ENCODE results near the gene RAP1GAP2. TPM values are rescaled to one million over a fixed set of nuclear protein-coding genes. Genes with fewer than 3 reads are reported as not detected.
A peak's percentile ranks its signal among the peaks of the same experiment; 100 is the strongest.

Gene RAP1GAP2
- total RNA-seq, 4 donors from 2014 or later: 4.9 to 12.4 (median 10.0) TPM

GRCh38 chr17:2925011-2925410, 128.8 kb downstream of the RAP1GAP2 start:
- no peaks in the 10 kb centered on the region for H3K27me3 ChIP-seq
- H3K9me3 ChIP-seq: no peaks in the 10 kb centered on the region
- intact Hi-C loops (cut with DNase I): loop anchor here (5.0 kb wide), 1 partner anchor 73 kb away; no protein-coding TSS in a partner anchor
- no peak overlapping the region for H3K27ac ChIP-seq
- H3K4me1 ChIP-seq: peaks cover 0 to 25% (median 0%) of the 10 kb centered on the region in 3 donors
- H3K36me3 ChIP-seq: no peaks in the 10 kb centered on the region
- H3K4me3 ChIP-seq: no peak overlapping the region
- DNase-seq: no peak
- 80 to 81% methylated on average over 6 to 8 of the region's 8 CpGs for WGBS, 2 donors
- TF ChIP-seq POLR2A (IDR thresholded peaks at IDR 0.05) (no peak), CTCF (IDR thresholded peaks at IDR 0.05) (no peak)

- H3K4me1 ChIP-seq: peaks cover 0 to 30% (median 0%) of the 10 kb centered on the region in 3 donors
- intact Hi-C loops (cut with DNase I): loop anchor here (5.0 kb wide), 1 partner anchor 74 kb away; no protein-coding TSS in a partner anchor
- DNase-seq: no peak
- H3K27me3 ChIP-seq: no peaks in the 10 kb centered on the region
- H3K27ac ChIP-seq: peak overlapping the region; percentile 56 to 70 (median 57)
- H3K36me3 ChIP-seq: no peaks in the 10 kb centered on the region
- TF ChIP-seq CTCF (IDR thresholded peaks at IDR 0.05): no peak
- no peak for TF ChIP-seq POLR2A (IDR thresholded peaks at IDR 0.05)
- 23 to 56% methylated on average over 13 to 14 of the region's 14 CpGs for WGBS, 2 donors
- no peaks in the 10 kb centered on the region for H3K9me3 ChIP-seq
- no peak overlapping the region for H3K4me3 ChIP-seq
These were observed 129.9 kb downstream of the RAP1GAP2 start for GRCh38 chr17:2926019-2926650.

- H3K4me1 ChIP-seq: peaks cover 0 to 30% (median 0%) of the 10 kb centered on the region in 3 donors
- 93 to 95% methylated on average over 8 to 11 of the region's 22 CpGs for WGBS, 2 donors
- TF ChIP-seq CTCF (IDR thresholded peaks at IDR 0.05): no peak
- TF ChIP-seq POLR2A (IDR thresholded peaks at IDR 0.05): no peak
- no peak overlapping the region for H3K4me3 ChIP-seq
- H3K27me3 ChIP-seq: peaks cover 0 to 2% (median 0%) of the 10 kb centered on the region in 4 donors
- no peak for DNase-seq
- intact Hi-C loops (cut with DNase I): loop anchor here (5.0 kb wide), 1 partner anchor 76 kb away; no protein-coding TSS in a partner anchor
- no peak overlapping the region for H3K27ac ChIP-seq
- no peaks in the 10 kb centered on the region for H3K9me3 ChIP-seq
- no peaks in the 10 kb centered on the region for H3K36me3 ChIP-seq
These were observed 132.2 kb downstream of the RAP1GAP2 start for GRCh38 chr17:2928294-2928890.

- H3K4me1 ChIP-seq: peaks cover 0 to 21% (median 0%) of the 10 kb centered on the region in 3 donors
- no peaks in the 10 kb centered on the region for H3K9me3 ChIP-seq
- intact Hi-C loops (cut with DNase I): loop anchor here (5.0 kb wide), 1 partner anchor 78 kb away; no protein-coding TSS in a partner anchor
- WGBS, 2 donors: 48 to 50% methylated on average over 2 of the region's 15 CpGs
- no peak for DNase-seq
- H3K27me3 ChIP-seq: peaks cover 0 to 2% (median 0%) of the 10 kb centered on the region in 4 donors
- H3K36me3 ChIP-seq: no peaks in the 10 kb centered on the region
- TF ChIP-seq CTCF (IDR thresholded peaks at IDR 0.05) (peak; percentile 30 to 65 (median 52)), POLR2A (IDR thresholded peaks at IDR 0.05) (no peak)
- H3K4me3 ChIP-seq: no peak overlapping the region
- H3K27ac ChIP-seq: no peak overlapping the region
These were observed 133.8 kb downstream of the RAP1GAP2 start for GRCh38 chr17:2929881-2930533.

GRCh38 chr17:2931876-2932275, 135.6 kb downstream of the RAP1GAP2 start:
- Histone ChIP-seq H3K27ac (no peak overlapping the region), H3K4me1 (peaks cover 0 to 6% (median 0%) of the 10 kb centered on the region in 3 donors), H3K4me3 (no peak overlapping the region), H3K27me3 (peaks cover 0 to 2% (median 0%) of the 10 kb centered on the region in 4 donors), H3K9me3 (no peaks in the 10 kb centered on the region), H3K36me3 (no peaks in the 10 kb centered on the region)
- intact Hi-C loops (cut with DNase I): no loop called here
- TF ChIP-seq POLR2A (IDR thresholded peaks at IDR 0.05) (no peak), CTCF (IDR thresholded peaks at IDR 0.05) (no peak)
- DNase-seq: no peak
- WGBS, 2 donors: 93 to 96% methylated on average over 5 to 8 of the region's 10 CpGs
